GM12878 (cell line): ENCODE data around the gene ZBTB16. TPM values are rescaled to one million over a fixed set of nuclear protein-coding genes. Genes with fewer than 3 reads are reported as not detected.

ENCODE experiments used
- ATAC-seq: fragments of 200-7000 bp; cut with Tn5 transposase; 3 replicates; pipeline ENCODE4 v1.9.1; 2020; ENCODE audit warnings: mild to moderate bottlenecking, moderate library complexity
- BruUV-seq: library from RNA; stranded (reverse); fragments of 400-500 nt; replicated peaks from 2 replicates; lab custom pipeline; 2021; lab: Mats Ljungman, UMichigan
- CTCF ChIA-PET: fragments of 300-600 bp; sonication (Branson Sonifier 250); formaldehyde crosslinking; extraction: SDS; loops from one replicate; lab custom pipeline; 2021; ENCODE audit warnings: inconsistent platforms; lab: Yijun Ruan, JAX
- POLR2A ChIA-PET: fragments of 350-600 bp; formaldehyde crosslinking; extraction: SDS; loops from one replicate; lab custom pipeline; 2021; ENCODE audit warnings: inconsistent platforms; lab: Charles Lee
- RAD21 ChIA-PET: fragments of 300-600 bp; sonication (Branson Sonifier 250); formaldehyde crosslinking; loops from one replicate; lab custom pipeline; 2023; ENCODE audit warnings: antibody characterized with exemption; ENCODE audit not compliant: unreplicated experiment; lab: Charles Lee
- SMC1A ChIA-PET: fragments of 300-600 bp; sonication (Branson Sonifier 250); formaldehyde crosslinking; loops from one replicate; lab custom pipeline; 2023; ENCODE audit not compliant: unreplicated experiment, uncharacterized antibody; lab: Charles Lee
- DNase-seq: peaks from one replicate; pipeline ENCODE4 v3.0.0-alpha.2; 2011; ENCODE audit warnings: low read depth, low spot score
- FAIRE-seq: peaks from 3 replicates; lab custom pipeline; 2011; peaks lifted over from hg19 to GRCh38; lab: Jason Lieb, UNC
- H2AFZ ChIP-seq: 2 replicates; pipeline ENCODE4 v1.6.0; 2011; ENCODE audit warnings: low read depth, low read length, control low read depth; ENCODE audit not compliant: control insufficient read depth
- H3K27ac ChIP-seq: 2 replicates; pipeline ENCODE4 v1.5.1; 2011; ENCODE audit warnings: control low read depth; ENCODE audit not compliant: control insufficient read depth, insufficient read depth
- H3K27me3 ChIP-seq, 2 experiments: replicated peaks in 1 of 2; 2 replicates each; pipeline versions ENCODE4 v1.6.0 to v1.6.1; 2011; ENCODE audit warnings: low read length in 1 of 2; ENCODE audit not compliant: control insufficient read depth in 2 of 2, insufficient read depth in 2 of 2
- H3K36me3 ChIP-seq, 2 experiments: 2 replicates each; pipeline ENCODE4 v1.5.1; 2011; ENCODE audit warnings: low read length in 1 of 2; ENCODE audit not compliant: control insufficient read depth in 2 of 2, insufficient read depth in 2 of 2
- H3K4me1 ChIP-seq: 2 replicates; pipeline ENCODE4 v1.6.1; 2011; ENCODE audit warnings: mild to moderate bottlenecking, low read length, moderate library complexity, mixed read lengths; ENCODE audit not compliant: control insufficient read depth, insufficient read depth
- H3K4me2 ChIP-seq: 2 replicates; pipeline ENCODE4 v1.6.0; 2011; ENCODE audit warnings: control low read depth; ENCODE audit not compliant: control insufficient read depth, insufficient read depth
- H3K4me3 ChIP-seq: fragments of 200-600 bp; sonication (generic); 2 replicates; pipeline ENCODE4 v1.5.1; 2016
- H3K79me2 ChIP-seq: 2 replicates; pipeline ENCODE4 v1.6.0; 2011; ENCODE audit warnings: low read length; ENCODE audit not compliant: control insufficient read depth, insufficient read depth
- H3K9ac ChIP-seq: 2 replicates; pipeline ENCODE4 v1.8.0; 2011; ENCODE audit warnings: low read length, control low read depth, mixed read lengths; ENCODE audit not compliant: control insufficient read depth, insufficient read depth
- H3K9me3 ChIP-seq: replicated peaks from 3 replicates; pipeline ENCODE4 v1.5.1; 2011; ENCODE audit warnings: mild to moderate bottlenecking, low read length; ENCODE audit not compliant: control insufficient read depth, insufficient read depth
- H4K20me1 ChIP-seq: 2 replicates; pipeline ENCODE4 v1.6.0; 2011; ENCODE audit not compliant: control insufficient read depth, insufficient read depth
- CEBPZ ChIP-seq: fragments of 150-350 bp; IDR thresholded peaks from 2 replicates; pipeline ENCODE4 v1.6.1; 2016; ENCODE audit warnings: low read depth, low read length
- ESRRA ChIP-seq: IDR thresholded peaks from 2 replicates; pipeline ENCODE4 v1.6.1; 2012; ENCODE audit warnings: mild to moderate bottlenecking, low read length, improper control_type of control experiment
- MAX ChIP-seq: IDR thresholded peaks from 2 replicates; pipeline ENCODE4 v1.6.1; 2012; ENCODE audit warnings: low read depth, low read length, improper control_type of control experiment
- MYC ChIP-seq: IDR thresholded peaks from 2 replicates; pipeline ENCODE4 v1.6.1; 2011; ENCODE audit warnings: mild to moderate bottlenecking, low read length, moderate library complexity, inconsistent platforms; ENCODE audit not compliant: insufficient read depth, insufficient replicate concordance, insufficient read length, severe bottlenecking
- PKNOX1 ChIP-seq: fragments of 450-650 bp; IDR thresholded peaks from 2 replicates; pipeline ENCODE4 v1.6.1; 2016; ENCODE audit warnings: mild to moderate bottlenecking
- PRDM15 ChIP-seq: fragments of 450-650 bp; formaldehyde crosslinking; IDR thresholded peaks from 2 replicates; pipeline ENCODE4 v1.4.0; 2020; ENCODE audit warnings: mild to moderate bottlenecking, moderate library complexity
- SPI1 ChIP-seq: IDR thresholded peaks from 2 replicates; pipeline ENCODE4 v1.6.1; 2011; ENCODE audit warnings: low read depth, mild to moderate bottlenecking, low read length, moderate library complexity, borderline replicate concordance; ENCODE audit not compliant: insufficient read depth
- TBL1XR1 ChIP-seq: IDR thresholded peaks from 2 replicates; pipeline ENCODE4 v1.6.1; 2012; ENCODE audit warnings: low read depth, low read length, improper control_type of control experiment
- ZBED1 ChIP-seq: IDR thresholded peaks from 2 replicates; pipeline ENCODE4 v1.6.1; 2016; ENCODE audit warnings: borderline replicate concordance
- ZNF384 ChIP-seq: IDR thresholded peaks from 2 replicates; pipeline ENCODE4 v1.6.1; 2012; ENCODE audit warnings: low read depth, mild to moderate bottlenecking, low read length, improper control_type of control experiment, borderline replicate concordance
- whole genome bisulfite sequencing: methylation state at CpG from one replicate; pipeline ENCODE4 v1.1.6; 2016; ENCODE audit warnings: low lambda C conversion rate; ENCODE audit not compliant: insufficient replicate concordance, insufficient coverage; ENCODE audit errors: missing lambda C conversion rate; 5-methylcytosine and 5-hydroxymethylcytosine counted together
- in situ Hi-C: fragments of 300-500 bp; cut with MboI; formaldehyde crosslinking; loops from 9 replicates; pipeline ENCODE4 v1.14.3; 2018; ENCODE audit warnings: mixed read lengths
- intact Hi-C: fragments of 100-400 bp; cut with micrococcal nuclease; formaldehyde crosslinking; loops from one replicate; pipeline ENCODE4 v1.14.2; 2022; ENCODE audit not compliant: unreplicated experiment
- polyA plus RNA-seq, 11 experiments: library from polyadenylated mRNA; depleted of rRNA in 4 of 11; unstranded in 6 of 11; stranded (reverse) in 5 of 11; fragments of >200 nt; fragmentation: Nextera tagmentation in 4 of 11; fragmentation: Illumina TruSeq in 1 of 11; extraction: Ambion mirVana in 4 of 11; extraction: Trizol in 1 of 11; gene quantifications; 1 replicate in 1 of 11; 2 replicates in 10 of 11; pipeline versions ENCODE4 v1.2.1 to v1.2.3, GENCODE V29; 2011 to 2016; ENCODE audit warnings: inconsistent platforms in 2 of 11, missing spikeins in 2 of 11, low read depth in 1 of 11
- total RNA-seq, 4 experiments: library from RNA; depleted of rRNA in 3 of 4; stranded (reverse); fragments of >200 nt in 3 of 4; fragmentation: Illumina TruSeq in 1 of 4; extraction: Trizol in 1 of 4; gene quantifications; 2 replicates each; pipeline versions ENCODE4 v1.2.1 to v1.2.3, GENCODE V29; 2013 to 2021
- TF ChIP-seq, protein P1 (sequence below): IDR thresholded peaks from 2 replicates; pipeline ENCODE4 v1.6.1; 2012; ENCODE audit warnings: low read length, inconsistent platforms

ZBTB16 gene
- total and polyA plus RNA-seq, 10 of the 15 experiments (the other 5 are each of a cell fraction or from before 2014, with no cell fraction given): 0.38 TPM; not detected in 9

- RAD21 ChIA-PET: no interaction called here
- H3K79me2 ChIP-seq: no peaks in the 10 kb centered on the region
- FAIRE-seq: no peak
- CTCF ChIA-PET: interaction anchor here (0.6 kb wide), 1 partner anchor 15 kb away, joined by 3 read pairs; no protein-coding TSS in a partner anchor
- WGBS: 0% methylated on average over 2 of the region's 2 CpGs
- H3K27me3 ChIP-seq: peaks cover 0 to 4% of the 10 kb centered on the region in 2 experiments; a peak in 2 of 4 replicates
- H3K4me2 ChIP-seq: no peak overlapping the region
- H3K9me3 ChIP-seq: no peaks in the 10 kb centered on the region
- no peaks in the 10 kb centered on the region for H3K4me1 ChIP-seq
- in situ Hi-C loops: no loop called here
- no peak overlapping the region for H3K9ac ChIP-seq
- SMC1A ChIA-PET: no interaction called here
- H4K20me1 ChIP-seq: no peaks in the 10 kb centered on the region
- intact Hi-C loops: no loop called here
- BruUV-seq: no TSS peak
- H3K36me3 ChIP-seq: no peaks in the 10 kb centered on the region
- POLR2A ChIA-PET: no interaction called here
- no peak overlapping the region for H3K4me3 ChIP-seq
- no peak overlapping the region for H2AFZ ChIP-seq
- H3K27ac ChIP-seq: no peak overlapping the region
- no peak for DNase-seq
- no peak for ATAC-seq
- no peak for TF ChIP-seq ZNF384
- no peak for TF ChIP-seq PKNOX1
- TF ChIP-seq, protein P1, sequence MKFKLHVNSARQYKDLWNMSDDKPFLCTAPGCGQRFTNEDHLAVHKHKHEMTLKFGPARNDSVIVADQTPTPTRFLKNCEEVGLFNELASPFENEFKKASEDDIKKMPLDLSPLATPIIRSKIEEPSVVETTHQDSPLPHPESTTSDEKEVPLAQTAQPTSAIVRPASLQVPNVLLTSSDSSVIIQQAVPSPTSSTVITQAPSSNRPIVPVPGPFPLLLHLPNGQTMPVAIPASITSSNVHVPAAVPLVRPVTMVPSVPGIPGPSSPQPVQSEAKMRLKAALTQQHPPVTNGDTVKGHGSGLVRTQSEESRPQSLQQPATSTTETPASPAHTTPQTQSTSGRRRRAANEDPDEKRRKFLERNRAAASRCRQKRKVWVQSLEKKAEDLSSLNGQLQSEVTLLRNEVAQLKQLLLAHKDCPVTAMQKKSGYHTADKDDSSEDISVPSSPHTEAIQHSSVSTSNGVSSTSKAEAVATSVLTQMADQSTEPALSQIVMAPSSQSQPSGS: no peak
- TF ChIP-seq TBL1XR1: no peak
- TF ChIP-seq SPI1: no peak
- no peak for TF ChIP-seq MAX
- no peak for TF ChIP-seq CEBPZ
- TF ChIP-seq ZBED1: no peak
- no peak for TF ChIP-seq MYC
- TF ChIP-seq PRDM15 (CRISPR knock-in tag): no peak
- TF ChIP-seq ESRRA: no peak
Observed at GRCh38 chr11:114253771-114254170, 194.3 kb downstream of the ZBTB16 start.
